ENCODE results near the gene AUTS2. TPM values are rescaled to one million over a fixed set of nuclear protein-coding genes. Genes with fewer than 3 reads are reported as not detected.

The AUTS2 gene
- total and polyA plus RNA-seq, 2 of the 8 experiments (the other 6 are each of a cell fraction or from before 2014, with no cell fraction given) = 25.9 to 101 TPM

GRCh38 chr7:69889338-69889975, 291.2 kb downstream of the AUTS2 start:
- WGBS, 2 experiments (ENCODE audit: extremely low coverage in 1 of 2, insufficient coverage in 1 of 2, insufficient read length in 1 of 2, insufficient replicate concordance in 2 of 2, low coverage in 1 of 2, low lambda C conversion rate in 2 of 2, missing lambda C conversion rate in 1 of 2) = 91% methylated on average over 6 of the region's 6 CpGs; no CpG with 5 or more reads in 1 of the 2 experiments

More at GRCh38 chr7:69889338-69889975, 291.2 kb downstream of the AUTS2 start:
- Histone ChIP-seq H3K9ac (replicated peaks in 1 of 4; ENCODE audit: extremely low read depth in 1 of 4, low read depth in 3 of 4, low read length in 3 of 4) (no peak overlapping the region), H3K79me2 (ENCODE audit: control insufficient read depth in 1 of 2, insufficient read depth in 2 of 2, low read length in 2 of 2) (no peaks in the 10 kb centered on the region), H3K4ac (replicated peaks; ENCODE audit: insufficient read length, low read depth, low read length) (no peak overlapping the region), H3K56ac (replicated peaks; ENCODE audit: insufficient read length, low read depth, low read length) (no peak overlapping the region), H3K14ac (ENCODE audit: insufficient read length) (no peak overlapping the region), H3K23ac (ENCODE audit: insufficient read length) (no peak overlapping the region), H3K9me3 (ENCODE audit: insufficient read depth in 2 of 2, low read depth in 1 of 2, low read length in 1 of 2) (no peaks in the 10 kb centered on the region), H3K36me3 (ENCODE audit: control insufficient read depth in 2 of 4, insufficient read depth in 4 of 4, low read length in 3 of 4) (no peaks in the 10 kb centered on the region), H2BK120ac (replicated peaks; ENCODE audit: low read depth, low read length) (no peak overlapping the region), H4K20me1 (replicated peaks in 1 of 2; ENCODE audit: control insufficient read depth in 1 of 2, insufficient read depth in 2 of 2, low read length in 2 of 2) (no peaks in the 10 kb centered on the region), H4K91ac (replicated peaks; ENCODE audit: insufficient read length, low read length) (no peak overlapping the region), H3K27ac (ENCODE audit: low read depth, low read length) (no peak overlapping the region), H2BK15ac (ENCODE audit: low read length) (no peak overlapping the region), H3K27me3 (replicated peaks in 1 of 4; ENCODE audit: control insufficient read depth in 3 of 4, extremely low read depth in 1 of 4, insufficient read depth in 3 of 4, low read length in 3 of 4) (no peaks in the 10 kb centered on the region), H3K79me1 (ENCODE audit: low read depth, low read length) (no peaks in the 10 kb centered on the region), H3K23me2 (ENCODE audit: low read depth, low read length) (no peaks in the 10 kb centered on the region), H2BK12ac (ENCODE audit: low read depth, low read length) (no peak overlapping the region), H4K5ac (ENCODE audit: insufficient read length, low read depth, low read length) (no peak overlapping the region), H2AK5ac (ENCODE audit: low read depth, low read length) (no peak overlapping the region), H2BK20ac (ENCODE audit: low read length) (no peak overlapping the region), H4K8ac (ENCODE audit: extremely low read depth, insufficient read depth, low read length) (no peak overlapping the region), H3K4me1 (replicated peaks in 1 of 4; ENCODE audit: control insufficient read depth in 3 of 4, insufficient read depth in 4 of 4, low read length in 3 of 4) (peaks cover 0 to 6% (median 0%) of the 10 kb centered on the region in 4 experiments; a peak in 2 of 7 replicates), H3K4me2 (ENCODE audit: insufficient read depth in 1 of 2, low read depth in 2 of 2, low read length in 2 of 2) (no peak overlapping the region), H2BK5ac (ENCODE audit: low read depth, low read length) (no peak overlapping the region), H3K4me3 (ENCODE audit: extremely low read depth in 1 of 4, insufficient read depth in 2 of 4, low read depth in 3 of 4, low read length in 4 of 4) (no peak overlapping the region), H2AFZ (ENCODE audit: low read length) (no peak overlapping the region), H3K18ac (ENCODE audit: extremely low read depth, low read length) (no peak overlapping the region)
- FAIRE-seq (no peak), DNase-seq (ENCODE audit: low read depth in 1 of 2, low spot score in 2 of 2) (no peak)
- ChIA-PET CTCF (ENCODE audit: partially characterized antibody) (no interaction called here), POLR2A (ENCODE audit: partially characterized antibody) (interaction anchor here (0.6 kb wide), 1 partner anchor 37 kb away, joined by 3 read pairs; no protein-coding TSS in a partner anchor)
- TF ChIP-seq SP4 (IDR thresholded peaks at IDR 0.05; ENCODE audit: low read length) (no peak), HDAC6 (IDR thresholded peaks at IDR 0.05; ENCODE audit: low read depth, low read length) (no peak), BCL11A (IDR thresholded peaks at IDR 0.05; ENCODE audit: low read depth in 2 of 2, low read length in 2 of 2) (no peak), HDAC2 (IDR thresholded peaks at IDR 0.05; ENCODE audit: borderline replicate concordance in 1 of 2, low read depth in 2 of 2, low read length in 2 of 2) (no peak), ATF3 (IDR thresholded peaks at IDR 0.05; ENCODE audit: insufficient read depth, low read depth, low read length) (no peak), CEBPB (IDR thresholded peaks at IDR 0.05; ENCODE audit: low read depth, low read length) (no peak), KDM4A (IDR thresholded peaks at IDR 0.05; ENCODE audit: low read depth, low read length, severe bottlenecking) (no peak), EGR1 (IDR thresholded peaks at IDR 0.05; ENCODE audit: borderline replicate concordance, low read depth, low read length) (no peak), USF2 (IDR thresholded peaks at IDR 0.05; ENCODE audit: low read length) (no peak), ASH2L (IDR thresholded peaks at IDR 0.05; ENCODE audit: low read length) (no peak), RNF2 (IDR thresholded peaks at IDR 0.05; ENCODE audit: borderline replicate concordance, low read depth, low read length, missing control alignments, poor library complexity, severe bottlenecking) (no peak)
